CD8-positive, alpha-beta memory T cell (primary cell): ENCODE data around the gene AGMO. TPM values are rescaled to one million over a fixed set of nuclear protein-coding genes. Genes with fewer than 3 reads are reported as not detected.

Experiments used
- CTCF ChIA-PET: fragments of 350-600 bp; sonication (Branson Sonifier 250); formaldehyde crosslinking; loops from one replicate; lab custom pipeline; 2021; ENCODE audit warnings: antibody characterized with exemption; lab: Charles Lee
- POLR2A ChIA-PET: fragments of 350-600 bp; sonication (Branson Sonifier 250); formaldehyde crosslinking; loops from one replicate; lab custom pipeline; 2021; ENCODE audit warnings: antibody characterized with exemption; lab: Charles Lee
- DNase-seq, 5 donors: peaks; one replicate each; pipeline versions ENCODE4 v3.0.0 to v3.0.0-alpha.2; 2020 to 2022; ENCODE audit warnings: mixed read lengths in 1 of 5
- H3K27ac ChIP-seq: one replicate; pipeline ENCODE4 v1.7.0; 2013; ENCODE audit warnings: low read depth, mild to moderate bottlenecking, low read length, moderate library complexity
- H3K27me3 ChIP-seq: 2 replicates; pipeline ENCODE4 v1.7.0; 2013; ENCODE audit warnings: low read length, mild to moderate bottlenecking; ENCODE audit not compliant: insufficient read depth, poor library complexity, severe bottlenecking
- H3K36me3 ChIP-seq: 2 replicates; pipeline ENCODE4 v1.7.0; 2013; ENCODE audit warnings: mild to moderate bottlenecking, low read length, moderate library complexity; ENCODE audit not compliant: insufficient read depth
- H3K4me1 ChIP-seq: 2 replicates; pipeline ENCODE4 v1.7.0; 2013; ENCODE audit warnings: mild to moderate bottlenecking, low read length, moderate library complexity; ENCODE audit not compliant: insufficient read depth
- H3K4me3 ChIP-seq: 2 replicates; pipeline ENCODE4 v1.7.0; 2013; ENCODE audit warnings: mild to moderate bottlenecking, low read length
- H3K9me3 ChIP-seq: 2 replicates; pipeline ENCODE4 v1.7.0; 2013; ENCODE audit warnings: mild to moderate bottlenecking, low read length
- H3K27ac Mint-ChIP-seq, 8 donors: one replicate each; pipeline ENCODE4 v1.8.0; 2020 to 2021; ENCODE audit warnings: mixed read lengths in 8 of 8, mild to moderate bottlenecking in 6 of 8, inconsistent platforms in 3 of 8, moderate library complexity in 3 of 8
- H3K27me3 Mint-ChIP-seq, 2 donors: one replicate each; pipeline ENCODE4 v1.8.0; 2020 to 2021; ENCODE audit warnings: mixed read lengths in 2 of 2, mild to moderate bottlenecking in 1 of 2, moderate library complexity in 1 of 2
- H3K36me3 Mint-ChIP-seq, 3 donors: one replicate each; pipeline ENCODE4 v1.8.0; 2020 to 2021; ENCODE audit warnings: mixed read lengths in 3 of 3, inconsistent platforms in 1 of 3, mild to moderate bottlenecking in 1 of 3
- H3K4me1 Mint-ChIP-seq, 3 donors: one replicate each; pipeline ENCODE4 v1.8.0; 2020 to 2021; ENCODE audit warnings: mixed read lengths in 3 of 3, inconsistent platforms in 1 of 3, mild to moderate bottlenecking in 1 of 3
- H3K4me3 Mint-ChIP-seq, 7 donors: one replicate each; pipeline ENCODE4 v1.8.0; 2020 to 2021; ENCODE audit warnings: mixed read lengths in 7 of 7, mild to moderate bottlenecking in 6 of 7, moderate library complexity in 4 of 7, inconsistent platforms in 2 of 7
- H3K9me3 Mint-ChIP-seq, 5 donors: one replicate each; pipeline ENCODE4 v1.8.0; 2020 to 2022; ENCODE audit warnings: mixed read lengths in 5 of 5, mild to moderate bottlenecking in 3 of 5, moderate library complexity in 2 of 5, inconsistent platforms in 1 of 5
- polyA plus RNA-seq: library from polyadenylated mRNA; unstranded; fragments of 300-500 nt; fragmentation: Illumina TruSeq; gene quantifications from one replicate; pipeline ENCODE4 v1.2.3, GENCODE V29; 2021
- total RNA-seq, 2 experiments: library from RNA; stranded (reverse); gene quantifications; one replicate each; pipeline ENCODE4 v1.2.3, GENCODE V29; 2021

The AGMO gene
- total and polyA plus RNA-seq, 3 experiments from 2014 or later = not detected

DNA sequence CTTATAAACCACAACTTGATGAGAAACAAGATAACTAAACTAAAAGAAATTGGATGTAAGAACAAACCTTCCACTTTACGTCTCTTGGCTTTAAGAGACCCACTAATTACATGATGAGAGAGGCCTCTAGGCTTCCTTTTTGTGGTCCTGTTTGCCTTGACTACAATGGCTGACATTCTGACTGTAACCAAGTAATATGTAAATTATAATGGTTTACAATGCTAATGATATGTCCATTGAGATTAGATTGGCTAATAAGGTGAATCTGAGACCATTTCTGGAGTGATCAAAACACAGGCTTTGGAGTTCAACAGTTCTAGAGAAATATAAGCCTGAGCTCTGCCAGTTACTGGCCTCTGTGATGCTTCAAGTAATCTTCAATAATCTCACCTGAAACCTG lies 39.4 kb upstream of the AGMO start:
- Histone ChIP-seq H3K27me3 (no peaks in the 10 kb centered on the region), H3K4me1 (no peaks in the 10 kb centered on the region), H3K36me3 (no peaks in the 10 kb centered on the region), H3K27ac (no peak overlapping the region), H3K9me3 (no peaks in the 10 kb centered on the region), H3K4me3 (no peak overlapping the region)
- H3K9me3 Mint-ChIP-seq = peaks cover 0 to 16% (median 3%) of the 10 kb centered on the region in 5 donors
- no peak overlapping the region for H3K27ac Mint-ChIP-seq
- ChIA-PET CTCF (no interaction called here), POLR2A (no interaction called here)
- DNase-seq = no peak
- H3K27me3 Mint-ChIP-seq = no peaks in the 10 kb centered on the region
- no peaks in the 10 kb centered on the region for H3K36me3 Mint-ChIP-seq
- H3K4me1 Mint-ChIP-seq = no peaks in the 10 kb centered on the region
- no peak overlapping the region for H3K4me3 Mint-ChIP-seq

DNA sequence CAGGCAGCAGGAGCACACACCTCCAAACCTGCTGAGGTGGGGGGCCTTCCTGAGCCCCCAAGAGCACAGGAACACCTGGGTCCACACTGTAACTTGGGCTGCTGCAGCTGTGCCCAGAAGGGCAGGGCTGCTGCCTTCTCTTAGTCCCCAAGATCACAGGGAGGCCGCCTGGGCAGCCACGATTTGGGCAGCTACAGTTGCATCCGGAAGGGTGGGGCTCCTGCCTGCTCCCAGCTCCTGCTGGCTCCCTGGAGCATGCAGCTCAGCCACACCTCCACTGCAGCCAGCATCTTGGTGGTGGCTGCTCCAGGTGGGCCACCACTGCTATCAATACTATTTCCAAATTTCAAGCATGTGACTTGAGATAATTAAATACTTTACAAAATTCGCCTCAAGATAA lies 38.5 kb upstream of the AGMO start:
- Histone ChIP-seq H3K9me3 (no peaks in the 10 kb centered on the region), H3K27me3 (no peaks in the 10 kb centered on the region), H3K27ac (no peak overlapping the region), H3K4me3 (no peak overlapping the region), H3K36me3 (no peaks in the 10 kb centered on the region), H3K4me1 (no peaks in the 10 kb centered on the region)
- ChIA-PET CTCF (no interaction called here), POLR2A (no interaction called here)
- H3K9me3 Mint-ChIP-seq = peaks cover 0 to 16% (median 3%) of the 10 kb centered on the region in 5 donors
- H3K4me1 Mint-ChIP-seq = no peaks in the 10 kb centered on the region
- no peak overlapping the region for H3K27ac Mint-ChIP-seq
- DNase-seq = no peak
- H3K4me3 Mint-ChIP-seq = no peak overlapping the region
- no peaks in the 10 kb centered on the region for H3K27me3 Mint-ChIP-seq
- no peaks in the 10 kb centered on the region for H3K36me3 Mint-ChIP-seq

DNA sequence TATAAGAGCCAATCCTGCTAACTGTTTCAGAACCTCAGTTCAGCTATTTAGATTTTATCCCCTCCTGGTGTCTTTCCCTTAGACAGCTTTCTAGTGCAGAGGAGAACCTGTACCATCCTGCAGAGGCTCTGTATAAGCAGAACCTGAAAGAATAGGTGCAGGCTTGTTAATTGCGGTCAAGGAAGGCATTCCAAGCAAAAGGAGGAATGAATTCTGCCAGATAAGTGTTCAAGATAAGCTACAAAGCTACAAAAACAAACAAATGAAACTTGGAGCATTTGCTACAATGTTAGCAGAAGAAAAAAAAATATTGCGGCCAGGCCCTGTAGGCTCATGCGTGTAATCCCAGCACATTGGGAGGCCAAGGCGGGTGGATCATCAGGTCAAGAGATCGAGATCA lies 32.6 kb upstream of the AGMO start:
- no peak for DNase-seq
- no peaks in the 10 kb centered on the region for H3K36me3 Mint-ChIP-seq
- no peaks in the 10 kb centered on the region for H3K4me1 ChIP-seq
- ChIA-PET CTCF (no interaction called here), POLR2A (no interaction called here)
- H3K9me3 Mint-ChIP-seq = peaks cover 0 to 21% (median 3%) of the 10 kb centered on the region in 5 donors
- H3K27ac ChIP-seq = no peak overlapping the region
- no peaks in the 10 kb centered on the region for H3K27me3 ChIP-seq
- no peaks in the 10 kb centered on the region for H3K4me1 Mint-ChIP-seq
- H3K27ac Mint-ChIP-seq = no peak overlapping the region
- no peaks in the 10 kb centered on the region for H3K27me3 Mint-ChIP-seq
- no peaks in the 10 kb centered on the region for H3K36me3 ChIP-seq
- H3K4me3 ChIP-seq = no peak overlapping the region
- no peak overlapping the region for H3K4me3 Mint-ChIP-seq
- H3K9me3 ChIP-seq = no peaks in the 10 kb centered on the region

DNA sequence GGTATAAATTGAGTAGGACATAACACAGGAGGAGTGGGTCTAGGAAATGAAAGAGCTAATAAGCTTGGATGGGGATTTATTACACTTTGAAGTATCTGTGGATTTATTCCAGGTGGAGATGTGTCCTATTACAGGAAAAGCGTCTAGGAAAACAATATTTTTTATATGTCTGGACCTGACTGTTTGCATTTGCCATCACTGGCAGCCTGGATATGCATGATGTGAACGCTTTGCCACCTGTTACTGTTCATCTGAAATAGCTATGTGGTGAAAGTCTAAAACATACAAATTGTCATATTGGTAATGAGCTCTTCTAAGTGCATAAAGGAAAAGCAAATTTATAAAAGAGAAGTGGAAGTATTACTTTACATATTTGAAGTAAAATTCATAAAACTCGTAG lies 31.6 kb upstream of the AGMO start:
- POLR2A ChIA-PET = no interaction called here
- Histone ChIP-seq H3K36me3 (no peaks in the 10 kb centered on the region), H3K27ac (no peak overlapping the region), H3K4me3 (no peak overlapping the region), H3K27me3 (no peaks in the 10 kb centered on the region), H3K9me3 (no peaks in the 10 kb centered on the region), H3K4me1 (no peaks in the 10 kb centered on the region)
- Mint-ChIP-seq H3K27me3 (no peaks in the 10 kb centered on the region), H3K4me1 (no peaks in the 10 kb centered on the region), H3K27ac (no peak overlapping the region), H3K9me3 (peaks cover 0 to 21% (median 3%) of the 10 kb centered on the region in 5 donors), H3K36me3 (no peaks in the 10 kb centered on the region), H3K4me3 (no peak overlapping the region)
- no peak for DNase-seq
- CTCF ChIA-PET = no interaction called here

DNA sequence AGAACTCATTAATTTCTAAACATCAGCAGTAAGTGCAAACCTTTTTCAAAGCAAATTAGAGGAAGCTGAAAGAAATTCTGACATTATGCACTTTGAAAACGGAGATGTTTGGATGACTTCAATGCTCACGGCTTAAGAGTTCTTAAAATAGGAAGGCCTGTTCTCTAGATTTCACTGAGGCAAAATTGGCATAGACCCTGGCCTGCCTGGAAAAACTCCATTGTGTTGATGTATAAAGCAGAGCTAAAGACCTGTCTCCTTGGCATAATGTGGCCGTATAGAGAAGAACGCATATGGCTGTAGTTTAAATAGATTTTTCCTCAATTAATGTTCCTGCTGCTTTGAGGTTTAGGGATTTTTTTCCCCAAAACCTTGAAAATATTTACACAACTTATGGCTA lies 24.5 kb upstream of the AGMO start:
- DNase-seq = no peak
- Histone ChIP-seq H3K9me3 (no peaks in the 10 kb centered on the region), H3K27me3 (no peaks in the 10 kb centered on the region), H3K36me3 (no peaks in the 10 kb centered on the region), H3K4me1 (no peaks in the 10 kb centered on the region), H3K4me3 (no peak overlapping the region), H3K27ac (no peak overlapping the region)
- Mint-ChIP-seq H3K9me3 (peaks cover 3 to 15% (median 5%) of the 10 kb centered on the region in 5 donors), H3K27me3 (no peaks in the 10 kb centered on the region), H3K27ac (no peak overlapping the region), H3K4me1 (no peaks in the 10 kb centered on the region), H3K4me3 (no peak overlapping the region), H3K36me3 (no peaks in the 10 kb centered on the region)
- ChIA-PET CTCF (no interaction called here), POLR2A (no interaction called here)

DNA sequence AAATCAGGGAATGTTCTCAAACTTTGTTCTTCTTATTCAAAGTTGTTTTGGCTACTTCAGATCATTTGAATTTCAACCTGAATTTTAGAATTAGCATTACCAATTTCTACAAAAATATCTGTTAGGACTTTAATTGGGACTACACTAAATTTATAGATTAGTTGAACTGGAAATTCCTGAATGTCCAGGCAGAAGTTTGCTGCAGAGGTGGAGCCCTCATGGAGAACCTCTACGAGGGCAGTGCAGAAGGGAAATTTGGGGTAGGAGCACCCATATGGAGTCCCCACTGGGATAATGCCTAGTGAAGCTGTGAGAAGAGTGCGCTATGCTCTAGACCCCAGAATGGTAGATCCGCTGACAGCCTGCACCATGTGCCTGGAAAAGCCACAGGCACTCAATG lies 22.8 kb upstream of the AGMO start:
- CTCF ChIA-PET = no interaction called here
- H3K4me3 ChIP-seq = no peak overlapping the region
- Mint-ChIP-seq H3K4me3 (no peak overlapping the region), H3K27me3 (no peaks in the 10 kb centered on the region), H3K36me3 (no peaks in the 10 kb centered on the region), H3K27ac (no peak overlapping the region), H3K4me1 (no peaks in the 10 kb centered on the region), H3K9me3 (peaks cover 3 to 11% (median 7%) of the 10 kb centered on the region in 5 donors)
- no peak for DNase-seq
- POLR2A ChIA-PET = no interaction called here
- H3K27ac ChIP-seq = no peak overlapping the region
- H3K36me3 ChIP-seq = no peaks in the 10 kb centered on the region
- no peaks in the 10 kb centered on the region for H3K4me1 ChIP-seq
- H3K9me3 ChIP-seq = no peaks in the 10 kb centered on the region
- no peaks in the 10 kb centered on the region for H3K27me3 ChIP-seq

DNA sequence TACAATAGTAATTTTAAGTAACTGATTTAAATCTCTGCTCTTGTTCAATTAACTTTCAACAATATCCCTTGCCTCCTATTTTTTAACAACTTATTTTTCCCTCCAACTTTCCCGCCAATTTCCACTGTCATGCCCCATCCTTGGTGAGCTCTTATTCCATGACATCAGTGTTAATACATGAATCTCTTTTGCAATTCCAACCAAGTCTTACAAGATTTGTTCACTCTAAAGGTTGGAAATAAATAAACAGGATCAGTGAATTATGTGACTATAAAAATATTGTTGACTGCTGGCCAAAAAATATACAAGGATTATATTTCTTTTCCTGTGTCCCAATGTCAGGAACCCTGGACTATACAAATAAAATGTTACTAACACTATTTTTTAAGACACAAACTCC lies 21.0 kb upstream of the AGMO start:
- ChIA-PET POLR2A (no interaction called here), CTCF (no interaction called here)
- H3K27me3 Mint-ChIP-seq = no peaks in the 10 kb centered on the region
- DNase-seq = no peak
- Histone ChIP-seq H3K9me3 (no peaks in the 10 kb centered on the region), H3K36me3 (no peaks in the 10 kb centered on the region), H3K4me1 (no peaks in the 10 kb centered on the region), H3K27ac (no peak overlapping the region), H3K27me3 (no peaks in the 10 kb centered on the region), H3K4me3 (no peak overlapping the region)
- no peaks in the 10 kb centered on the region for H3K36me3 Mint-ChIP-seq
- peaks cover 3 to 11% (median 8%) of the 10 kb centered on the region in 5 donors for H3K9me3 Mint-ChIP-seq
- no peak overlapping the region for H3K4me3 Mint-ChIP-seq
- H3K4me1 Mint-ChIP-seq = no peaks in the 10 kb centered on the region
- no peak overlapping the region for H3K27ac Mint-ChIP-seq

DNA sequence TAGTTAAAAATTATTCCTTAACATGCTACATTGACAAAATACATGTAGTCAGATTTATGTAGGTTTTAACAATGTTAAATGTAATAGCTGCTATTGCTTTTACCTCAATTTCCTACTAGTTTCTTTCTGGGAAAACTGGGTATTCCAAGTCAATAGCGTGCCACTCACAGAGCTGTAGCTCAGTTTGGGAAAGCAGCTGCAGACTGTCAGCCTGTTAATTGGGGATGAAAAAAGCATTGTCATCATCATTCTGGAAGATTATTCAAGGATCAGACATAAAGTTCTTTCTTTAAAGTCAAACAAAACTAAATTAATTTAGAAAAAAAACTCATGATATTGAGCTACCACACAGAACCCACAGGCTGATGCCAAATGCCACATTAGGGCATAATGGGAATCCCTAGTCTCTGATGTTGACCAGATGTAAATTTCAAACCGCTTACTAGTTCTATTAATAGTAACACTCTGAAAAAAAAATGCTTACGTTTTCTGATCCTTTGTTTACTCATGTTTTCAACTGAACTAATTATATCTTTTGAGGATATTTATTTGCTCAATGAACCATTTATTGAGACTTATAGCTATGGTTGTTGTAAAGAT lies 19.6 kb upstream of the AGMO start:
- Histone ChIP-seq H3K27ac (no peak overlapping the region), H3K36me3 (no peaks in the 10 kb centered on the region), H3K27me3 (no peaks in the 10 kb centered on the region), H3K4me1 (no peaks in the 10 kb centered on the region), H3K9me3 (no peaks in the 10 kb centered on the region), H3K4me3 (no peak overlapping the region)
- Mint-ChIP-seq H3K36me3 (no peaks in the 10 kb centered on the region), H3K4me3 (no peak overlapping the region), H3K27me3 (no peaks in the 10 kb centered on the region), H3K9me3 (peaks cover 3 to 12% (median 10%) of the 10 kb centered on the region in 5 donors), H3K4me1 (no peaks in the 10 kb centered on the region), H3K27ac (no peak overlapping the region)
- DNase-seq = no peak
- ChIA-PET CTCF (no interaction called here), POLR2A (no interaction called here)
